HepG2 (cell line): ENCODE data around the gene PLSCR3. TPM values are rescaled to one million over a fixed set of nuclear protein-coding genes. Genes with fewer than 3 reads are reported as not detected.

Source experiments
- GABPA ChIP-seq, 2 experiments: IDR thresholded peaks; 2 replicates each; pipeline ENCODE4 v1.6.1; 2011 to 2016; ENCODE audit warnings: low read depth in 2 of 2, low read length in 1 of 2, missing biosample characterization in 1 of 2, missing genetic modification characterization in 1 of 2
- IRX3 ChIP-seq: sonication (generic); formaldehyde crosslinking; IDR thresholded peaks from 2 replicates; pipeline ENCODE4 v1.8.1; 2023; ENCODE audit warnings: mild to moderate bottlenecking, low read depth, missing genetic modification reagents, borderline replicate concordance
- ISX ChIP-seq: sonication (generic); formaldehyde crosslinking; conservative IDR thresholded peaks from 2 replicates; pipeline ENCODE4 v1.5.0; 2020; ENCODE audit warnings: missing genetic modification reagents
- POLR2AphosphoS5 ChIP-seq: IDR thresholded peaks from 2 replicates; pipeline ENCODE4 v1.6.1; 2012; ENCODE audit warnings: low read depth, low read length
- SAP130 ChIP-seq: IDR thresholded peaks from 2 replicates; pipeline ENCODE4 v1.6.1; 2016; ENCODE audit warnings: low read depth
- SMYD3 ChIP-seq: sonication (generic); formaldehyde crosslinking; IDR thresholded peaks from 2 replicates; pipeline ENCODE4 v1.8.1; 2023; ENCODE audit warnings: mild to moderate bottlenecking, missing genetic modification reagents
- SNAPC2 ChIP-seq: sonication (generic); formaldehyde crosslinking; IDR thresholded peaks from 2 replicates; pipeline ENCODE4 v1.8.1; 2022; ENCODE audit warnings: mild to moderate bottlenecking, missing genetic modification reagents
- SRSF1 ChIP-seq: fragments of 200-400 bp; formaldehyde crosslinking; optimal IDR thresholded peaks from 2 replicates; pipeline ENCODE3; 2017; ENCODE audit warnings: mild to moderate bottlenecking, low read depth, low read length, moderate library complexity
- TMF1 ChIP-seq: sonication (generic); formaldehyde crosslinking; IDR thresholded peaks from 2 replicates; pipeline ENCODE4 v1.8.1; 2022; ENCODE audit warnings: low read depth, missing genetic modification reagents
- ZBTB20 ChIP-seq: sonication (generic); formaldehyde crosslinking; IDR thresholded peaks from 2 replicates; pipeline ENCODE4 v1.8.1; 2023; ENCODE audit warnings: missing genetic modification reagents, low read depth, mild to moderate bottlenecking, borderline replicate concordance
- ZNF274 ChIP-seq: sonication (generic); formaldehyde crosslinking; IDR thresholded peaks from 2 replicates; pipeline ENCODE4 v1.5.1; 2020; ENCODE audit warnings: mild to moderate bottlenecking, missing genetic modification reagents
- ZNF547 ChIP-seq: sonication (generic); formaldehyde crosslinking; IDR thresholded peaks from 2 replicates; pipeline ENCODE4 v1.5.1; 2020; ENCODE audit warnings: mild to moderate bottlenecking, missing genetic modification reagents
- ZNF556 ChIP-seq: sonication (generic); formaldehyde crosslinking; IDR thresholded peaks from 2 replicates; pipeline ENCODE4 v1.4.0; 2020; ENCODE audit warnings: mild to moderate bottlenecking, missing genetic modification reagents, borderline replicate concordance
- ZNF605 ChIP-seq: sonication (generic); formaldehyde crosslinking; IDR thresholded peaks from 2 replicates; pipeline ENCODE4 v1.8.0; 2022; ENCODE audit warnings: mild to moderate bottlenecking, missing genetic modification reagents
- ZNF737 ChIP-seq: sonication (generic); formaldehyde crosslinking; IDR thresholded peaks from 2 replicates; pipeline ENCODE4 v1.5.0; 2020; ENCODE audit warnings: missing genetic modification reagents, mild to moderate bottlenecking, borderline replicate concordance
- ZNF768 ChIP-seq: sonication (generic); formaldehyde crosslinking; IDR thresholded peaks from 2 replicates; pipeline ENCODE4 v1.4.0; 2020; ENCODE audit warnings: missing genetic modification reagents
- ZNF772 ChIP-seq: sonication (generic); formaldehyde crosslinking; IDR thresholded peaks from 2 replicates; pipeline ENCODE4 v1.5.0; 2020; ENCODE audit warnings: mild to moderate bottlenecking, missing genetic modification reagents
- polyA plus RNA-seq, 8 experiments: library from polyadenylated mRNA; depleted of rRNA in 3 of 8; stranded (reverse) in 7 of 8; unstranded in 1 of 8; fragments of >200 nt; fragmentation: Illumina TruSeq in 4 of 8; extraction: Trizol in 4 of 8; gene quantifications; 2 replicates each; pipeline versions ENCODE4 v1.2.1 to v1.2.3, GENCODE V29; 2011 to 2016; ENCODE audit warnings: low read depth in 4 of 8, missing spikeins in 1 of 8, mixed read lengths in 1 of 8; ENCODE audit not compliant: insufficient read depth in 1 of 8
- total RNA-seq, 5 experiments: library from RNA; depleted of rRNA; stranded (reverse); fragments of >200 nt; fragmentation: Illumina TruSeq; extraction: Trizol; gene quantifications; 2 replicates each; pipeline ENCODE4 v1.2.3, GENCODE V29; 2016; ENCODE audit warnings: low read depth in 1 of 5
- TF ChIP-seq, protein P1 (sequence below): sonication (generic); formaldehyde crosslinking; IDR thresholded peaks from 2 replicates; pipeline ENCODE4 v1.5.0; 2020; ENCODE audit warnings: missing genetic modification reagents
- TF ChIP-seq, protein P2 (sequence below): sonication (generic); formaldehyde crosslinking; IDR thresholded peaks from 2 replicates; pipeline ENCODE4 v1.4.0; 2020; ENCODE audit warnings: missing genetic modification reagents, low read depth, mild to moderate bottlenecking, borderline replicate concordance
- TF ChIP-seq, protein P3 (sequence below): sonication (generic); formaldehyde crosslinking; IDR thresholded peaks from 2 replicates; pipeline ENCODE4 v1.9.0; 2021; ENCODE audit warnings: missing genetic modification reagents, borderline replicate concordance
- TF ChIP-seq, protein P4 (sequence below): IDR thresholded peaks from 2 replicates; pipeline ENCODE4 v1.6.1; 2016; ENCODE audit warnings: mild to moderate bottlenecking
- TF ChIP-seq, protein P5 (sequence below): IDR thresholded peaks from 2 replicates; pipeline ENCODE4 v1.6.1; 2018; ENCODE audit warnings: missing genetic modification reagents

Gene PLSCR3
- total and polyA plus RNA-seq, 2 of the 13 experiments (the other 11 are each of a cell fraction or from before 2014, with no cell fraction given): 5.6 to 6.2 TPM

DNA sequence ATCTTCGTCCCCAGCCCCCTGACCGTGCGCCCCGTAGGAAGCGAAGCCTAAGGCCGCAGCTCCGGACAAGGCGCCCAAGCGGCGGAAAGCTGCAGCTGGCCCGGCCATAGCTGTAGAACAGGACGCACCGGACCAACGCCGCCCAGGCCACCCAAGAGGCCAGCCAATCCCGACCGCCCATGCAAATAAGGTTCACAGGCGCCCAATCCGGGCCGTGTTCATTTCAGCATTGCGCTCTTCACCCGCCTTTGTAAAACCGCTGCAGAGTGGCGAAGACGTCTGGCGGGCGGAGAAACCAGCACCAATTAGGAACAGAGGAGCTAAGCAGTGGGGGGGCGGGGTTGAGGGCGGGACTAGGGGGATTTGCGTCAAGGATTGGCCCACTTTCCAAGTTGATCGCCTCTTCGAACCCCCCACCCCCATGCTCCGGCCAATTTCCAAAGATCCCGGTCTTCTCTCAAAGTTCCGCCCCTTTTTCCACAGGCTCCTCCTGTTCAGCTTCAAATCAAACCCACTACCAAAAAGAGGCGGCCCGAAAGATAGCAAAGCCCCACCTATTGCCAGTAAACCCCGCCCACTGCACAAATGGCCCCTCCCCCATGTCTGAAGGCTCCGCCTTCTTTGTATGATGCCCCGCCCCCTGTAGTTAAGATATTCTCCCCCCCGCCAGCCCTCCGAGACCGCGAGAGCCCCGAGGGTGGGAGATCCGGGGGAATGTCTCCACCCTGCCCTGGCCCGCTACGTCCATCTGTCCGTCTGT lies 9.8 kb upstream of the PLSCR3 start, which contains the start of gene TMEM256 (continued):
- 0 out of 2 replicates have a peak, but pooled peaks have one; percentile 52 for TF ChIP-seq TMF1 (CRISPR knock-in tag)
- TF ChIP-seq, protein P1, sequence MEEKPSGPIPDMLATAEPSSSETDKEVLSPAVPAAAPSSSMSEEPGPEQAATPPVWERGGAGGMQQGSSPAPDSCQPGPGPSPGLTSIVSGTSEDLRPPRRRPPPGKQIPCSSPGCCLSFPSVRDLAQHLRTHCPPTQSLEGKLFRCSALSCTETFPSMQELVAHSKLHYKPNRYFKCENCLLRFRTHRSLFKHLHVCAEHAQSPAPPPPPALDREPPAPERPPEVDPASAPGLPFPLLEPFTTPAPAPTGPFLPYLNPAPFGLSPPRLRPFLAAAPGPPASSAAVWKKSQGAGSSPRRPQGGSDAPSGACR (CRISPR knock-in tag): no peak
- no peak; the same call in 1 of the 2 replicates for TF ChIP-seq SAP130 (CRISPR knock-in tag)
- TF ChIP-seq ZBTB20 (CRISPR knock-in tag): no peak; the same call in 1 of the 2 replicates
- TF ChIP-seq ZNF768 (CRISPR knock-in tag): peak; percentile 60; the same call in 1 of the 2 replicates
- no peak for TF ChIP-seq ZNF737
- peak; percentile 16; the same call in 1 of the 2 replicates for TF ChIP-seq ZNF556 (CRISPR knock-in tag)
- peak; percentile 58; the same call in 1 of the 2 replicates for TF ChIP-seq ZNF772 (CRISPR knock-in tag)
- TF ChIP-seq, protein P2, sequence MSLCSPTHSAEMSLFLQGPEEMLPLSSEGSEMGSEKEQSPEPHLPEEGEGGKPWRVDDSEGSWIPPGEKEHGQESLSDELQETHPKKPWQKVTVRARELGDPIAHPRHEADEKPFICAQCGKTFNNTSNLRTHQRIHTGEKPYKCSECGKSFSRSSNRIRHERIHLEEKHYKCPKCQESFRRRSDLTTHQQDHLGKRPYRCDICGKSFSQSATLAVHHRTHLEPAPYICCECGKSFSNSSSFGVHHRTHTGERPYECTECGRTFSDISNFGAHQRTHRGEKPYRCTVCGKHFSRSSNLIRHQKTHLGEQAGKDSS: 0 out of 2 replicates have a peak, but pooled peaks have one; percentile 37
- peak; percentile 22 for TF ChIP-seq SRSF1
- TF ChIP-seq, protein P3, sequence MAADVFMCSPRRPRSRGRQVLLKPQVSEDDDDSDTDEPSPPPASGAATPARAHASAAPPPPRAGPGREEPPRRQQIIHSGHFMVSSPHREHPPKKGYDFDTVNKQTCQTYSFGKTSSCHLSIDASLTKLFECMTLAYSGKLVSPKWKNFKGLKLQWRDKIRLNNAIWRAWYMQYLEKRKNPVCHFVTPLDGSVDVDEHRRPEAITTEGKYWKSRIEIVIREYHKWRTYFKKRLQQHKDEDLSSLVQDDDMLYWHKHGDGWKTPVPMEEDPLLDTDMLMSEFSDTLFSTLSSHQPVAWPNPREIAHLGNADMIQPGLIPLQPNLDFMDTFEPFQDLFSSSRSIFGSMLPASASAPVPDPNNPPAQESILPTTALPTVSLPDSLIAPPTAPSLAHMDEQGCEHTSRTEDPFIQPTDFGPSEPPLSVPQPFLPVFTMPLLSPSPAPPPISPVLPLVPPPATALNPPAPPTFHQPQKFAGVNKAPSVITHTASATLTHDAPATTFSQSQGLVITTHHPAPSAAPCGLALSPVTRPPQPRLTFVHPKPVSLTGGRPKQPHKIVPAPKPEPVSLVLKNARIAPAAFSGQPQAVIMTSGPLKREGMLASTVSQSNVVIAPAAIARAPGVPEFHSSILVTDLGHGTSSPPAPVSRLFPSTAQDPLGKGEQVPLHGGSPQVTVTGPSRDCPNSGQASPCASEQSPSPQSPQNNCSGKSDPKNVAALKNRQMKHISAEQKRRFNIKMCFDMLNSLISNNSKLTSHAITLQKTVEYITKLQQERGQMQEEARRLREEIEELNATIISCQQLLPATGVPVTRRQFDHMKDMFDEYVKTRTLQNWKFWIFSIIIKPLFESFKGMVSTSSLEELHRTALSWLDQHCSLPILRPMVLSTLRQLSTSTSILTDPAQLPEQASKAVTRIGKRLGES (CRISPR knock-in tag): peak; percentile 35; the same call in 1 of the 2 replicates
- TF ChIP-seq ISX (CRISPR knock-in tag): peak; percentile 77; the same call in 1 of the 2 replicates
- TF ChIP-seq, protein P4, sequence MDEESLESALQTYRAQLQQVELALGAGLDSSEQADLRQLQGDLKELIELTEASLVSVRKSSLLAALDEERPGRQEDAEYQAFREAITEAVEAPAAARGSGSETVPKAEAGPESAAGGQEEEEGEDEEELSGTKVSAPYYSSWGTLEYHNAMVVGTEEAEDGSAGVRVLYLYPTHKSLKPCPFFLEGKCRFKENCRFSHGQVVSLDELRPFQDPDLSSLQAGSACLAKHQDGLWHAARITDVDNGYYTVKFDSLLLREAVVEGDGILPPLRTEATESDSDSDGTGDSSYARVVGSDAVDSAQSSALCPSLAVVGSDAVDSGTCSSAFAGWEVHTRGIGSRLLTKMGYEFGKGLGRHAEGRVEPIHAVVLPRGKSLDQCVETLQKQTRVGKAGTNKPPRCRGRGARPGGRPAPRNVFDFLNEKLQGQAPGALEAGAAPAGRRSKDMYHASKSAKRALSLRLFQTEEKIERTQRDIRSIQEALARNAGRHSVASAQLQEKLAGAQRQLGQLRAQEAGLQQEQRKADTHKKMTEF (CRISPR knock-in tag): 0 out of 2 replicates have a peak, but pooled peaks have one; percentile 18
- TF ChIP-seq, protein P5, sequence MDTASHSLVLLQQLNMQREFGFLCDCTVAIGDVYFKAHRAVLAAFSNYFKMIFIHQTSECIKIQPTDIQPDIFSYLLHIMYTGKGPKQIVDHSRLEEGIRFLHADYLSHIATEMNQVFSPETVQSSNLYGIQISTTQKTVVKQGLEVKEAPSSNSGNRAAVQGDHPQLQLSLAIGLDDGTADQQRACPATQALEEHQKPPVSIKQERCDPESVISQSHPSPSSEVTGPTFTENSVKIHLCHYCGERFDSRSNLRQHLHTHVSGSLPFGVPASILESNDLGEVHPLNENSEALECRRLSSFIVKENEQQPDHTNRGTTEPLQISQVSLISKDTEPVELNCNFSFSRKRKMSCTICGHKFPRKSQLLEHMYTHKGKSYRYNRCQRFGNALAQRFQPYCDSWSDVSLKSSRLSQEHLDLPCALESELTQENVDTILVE (CRISPR knock-in tag): 0 out of 2 replicates have a peak, but pooled peaks have one; percentile 19
- peak; percentile 76 for TF ChIP-seq SNAPC2 (CRISPR knock-in tag)
- TF ChIP-seq IRX3 (CRISPR knock-in tag): peak; percentile 65; the same call in 1 of the 2 replicates
- no peak for TF ChIP-seq GABPA (IDR thresholded peaks at IDR 0.05; ENCODE audit: low read depth, low read length)
- peak; percentile 42 for TF ChIP-seq GABPA (CRISPR knock-in tag; IDR thresholded peaks at IDR 0.05; ENCODE audit: low read depth)
- peak; percentile 48; the same call in 1 of the 2 replicates for TF ChIP-seq SMYD3 (CRISPR knock-in tag)
- peak; percentile 47; the same call in 1 of the 2 replicates for TF ChIP-seq ZNF605 (CRISPR knock-in tag)
- peak; percentile 76; the same call in 1 of the 2 replicates for TF ChIP-seq ZNF274 (CRISPR knock-in tag)
- peak; percentile 66 for TF ChIP-seq ZNF547 (CRISPR knock-in tag)
- peak; percentile 94 for TF ChIP-seq POLR2AphosphoS5
